Raji (cell line): ENCODE measurements around the gene GNRH2.
A peak's percentile ranks its signal among the peaks of the same experiment; 100 is the strongest.

Experiments
- POLR2A ChIP-seq: IDR thresholded peaks from 2 replicates; pipeline ENCODE4 v1.6.1; 2011; ENCODE audit warnings: low read depth, low read length, control low read depth; ENCODE audit not compliant: insufficient read depth

The GNRH2 gene

DNA sequence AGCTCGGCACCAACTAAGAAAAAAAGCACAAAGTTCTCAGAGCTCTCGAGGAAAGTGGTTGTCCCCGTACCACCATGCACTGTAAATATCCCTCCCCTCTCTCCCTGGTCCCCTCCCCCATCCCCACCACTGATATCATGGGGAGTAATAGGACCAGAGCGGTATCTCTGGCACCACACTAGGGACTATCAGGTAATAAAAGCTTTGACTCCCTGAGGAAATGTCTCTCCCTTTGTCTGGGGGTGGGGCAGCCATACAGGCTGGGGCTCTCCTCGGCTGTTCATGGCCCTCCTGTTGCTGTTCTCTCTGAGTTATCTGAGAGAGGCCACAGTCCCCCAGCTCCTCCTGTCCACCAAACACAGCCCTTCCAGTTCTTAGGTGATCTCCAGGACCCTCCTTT is 5.0 kb upstream of the GNRH2 start:
- TF ChIP-seq POLR2A, result no peak

DNA sequence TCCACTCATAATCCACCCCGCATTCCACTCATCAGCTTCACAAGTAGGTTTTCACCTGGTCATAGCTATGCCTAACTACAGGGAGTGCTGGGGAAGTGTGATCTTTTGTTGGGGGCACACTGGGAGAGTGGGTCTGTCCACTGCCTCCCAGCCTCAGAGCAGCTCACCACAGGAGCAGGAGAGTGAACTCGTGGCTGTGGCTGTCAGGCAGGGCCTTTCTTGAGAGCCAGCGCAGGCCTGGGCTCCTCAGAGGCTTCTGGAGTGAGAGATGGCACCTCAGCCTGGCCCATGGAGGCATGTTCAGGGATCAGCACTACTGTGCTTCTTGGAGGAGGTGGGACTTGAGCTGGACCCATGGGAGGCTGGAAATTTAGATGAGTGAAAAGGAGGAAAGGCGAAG is 4.0 kb upstream of the GNRH2 start:
- TF ChIP-seq POLR2A, result no peak

DNA sequence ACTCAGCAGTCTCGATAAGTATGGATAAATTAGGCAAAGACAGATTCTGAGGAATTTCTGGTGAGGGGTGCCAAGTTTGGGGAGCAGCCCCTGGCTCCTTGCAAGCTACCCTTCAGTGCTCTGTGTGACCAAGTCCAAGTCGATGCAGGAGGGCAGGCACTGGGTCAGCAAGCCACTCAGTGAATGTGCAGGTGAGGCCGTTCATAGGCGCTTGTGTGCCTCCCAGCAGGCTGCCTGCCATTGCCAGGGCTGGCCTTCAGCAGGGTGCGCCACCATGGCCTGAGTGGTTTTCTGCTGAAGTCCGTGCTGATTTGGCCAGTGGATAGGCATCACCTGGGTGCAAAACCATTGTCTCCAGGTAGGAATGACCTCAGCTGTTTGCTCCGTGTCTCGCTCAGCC is 3.3 kb upstream of the GNRH2 start:
- no peak for TF ChIP-seq POLR2A

DNA sequence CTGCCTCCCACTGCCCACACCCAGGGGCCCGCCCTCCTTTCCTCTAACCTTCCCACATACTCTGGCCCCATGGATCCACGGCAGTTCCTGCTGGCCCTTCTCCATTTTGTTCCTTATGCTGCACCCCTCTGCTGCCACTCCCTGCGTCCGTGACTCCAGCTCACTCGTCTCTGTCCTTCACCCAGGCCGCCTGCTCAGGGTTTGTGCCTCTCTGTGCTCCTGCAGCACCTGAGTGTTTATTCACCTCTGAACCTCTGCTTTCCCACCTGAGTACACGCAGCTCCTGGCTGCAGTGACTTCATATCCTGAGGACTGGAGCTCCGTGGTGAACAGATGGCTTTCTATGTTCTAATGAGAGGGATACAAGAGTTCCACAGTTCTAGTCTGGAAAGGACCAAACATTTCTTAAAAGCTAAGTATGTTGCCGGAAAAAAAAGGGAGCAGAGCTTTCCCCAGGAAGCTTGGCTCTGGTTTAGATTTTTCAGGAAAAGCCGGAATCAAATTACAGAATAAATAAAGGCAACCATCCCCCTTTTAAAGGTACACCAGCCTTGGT is 1.5 kb upstream of the GNRH2 start:
- no peak for TF ChIP-seq POLR2A

DNA sequence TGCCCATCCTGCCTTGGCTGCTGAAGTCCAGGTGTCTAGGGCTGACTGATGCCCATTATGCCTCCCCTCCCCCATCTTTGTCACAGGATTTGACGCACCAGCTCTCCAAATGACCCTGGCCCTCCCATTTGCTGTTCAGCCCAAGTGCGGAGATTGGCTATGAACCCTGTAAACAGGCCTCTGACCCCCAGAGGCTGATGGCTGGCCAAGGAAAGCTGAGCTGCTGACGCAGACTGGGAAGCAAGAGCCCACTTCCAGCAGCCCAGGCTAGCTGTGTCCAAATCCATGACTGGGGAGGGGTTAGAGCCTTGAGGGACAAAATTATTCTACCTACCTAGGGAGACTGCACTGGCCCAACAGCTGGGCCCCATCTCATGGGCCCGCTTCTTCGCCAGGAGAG is 797 bp upstream of the GNRH2 start:
- TF ChIP-seq POLR2A, result no peak

DNA sequence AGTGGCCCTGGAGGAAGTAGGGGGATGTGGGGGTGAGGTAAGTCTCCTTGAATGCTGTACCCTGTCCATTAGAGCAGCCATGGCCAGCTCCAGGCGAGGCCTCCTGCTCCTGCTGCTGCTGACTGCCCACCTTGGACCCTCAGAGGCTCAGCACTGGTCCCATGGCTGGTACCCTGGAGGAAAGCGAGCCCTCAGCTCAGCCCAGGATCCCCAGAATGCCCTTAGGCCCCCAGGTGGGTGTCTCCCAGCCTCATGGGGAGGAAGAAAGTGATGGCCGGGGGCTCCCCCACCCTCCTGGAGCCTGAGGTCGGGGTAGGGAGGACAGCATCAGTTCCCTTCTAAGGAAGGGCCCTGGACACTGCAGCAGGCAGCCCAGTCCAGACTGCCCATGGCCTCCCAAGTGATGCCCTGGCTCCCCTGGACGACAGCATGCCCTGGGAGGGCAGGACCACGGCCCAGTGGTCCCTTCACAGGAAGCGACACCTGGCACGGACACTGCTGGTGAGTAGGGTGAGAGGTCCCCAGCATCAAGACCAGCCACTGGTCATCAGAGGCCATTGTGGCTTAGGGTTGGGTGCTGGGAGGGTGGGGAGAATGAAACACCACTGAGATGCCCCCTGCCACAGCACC is 1.0 kb downstream of the GNRH2 start:
- TF ChIP-seq POLR2A, result no peak

DNA sequence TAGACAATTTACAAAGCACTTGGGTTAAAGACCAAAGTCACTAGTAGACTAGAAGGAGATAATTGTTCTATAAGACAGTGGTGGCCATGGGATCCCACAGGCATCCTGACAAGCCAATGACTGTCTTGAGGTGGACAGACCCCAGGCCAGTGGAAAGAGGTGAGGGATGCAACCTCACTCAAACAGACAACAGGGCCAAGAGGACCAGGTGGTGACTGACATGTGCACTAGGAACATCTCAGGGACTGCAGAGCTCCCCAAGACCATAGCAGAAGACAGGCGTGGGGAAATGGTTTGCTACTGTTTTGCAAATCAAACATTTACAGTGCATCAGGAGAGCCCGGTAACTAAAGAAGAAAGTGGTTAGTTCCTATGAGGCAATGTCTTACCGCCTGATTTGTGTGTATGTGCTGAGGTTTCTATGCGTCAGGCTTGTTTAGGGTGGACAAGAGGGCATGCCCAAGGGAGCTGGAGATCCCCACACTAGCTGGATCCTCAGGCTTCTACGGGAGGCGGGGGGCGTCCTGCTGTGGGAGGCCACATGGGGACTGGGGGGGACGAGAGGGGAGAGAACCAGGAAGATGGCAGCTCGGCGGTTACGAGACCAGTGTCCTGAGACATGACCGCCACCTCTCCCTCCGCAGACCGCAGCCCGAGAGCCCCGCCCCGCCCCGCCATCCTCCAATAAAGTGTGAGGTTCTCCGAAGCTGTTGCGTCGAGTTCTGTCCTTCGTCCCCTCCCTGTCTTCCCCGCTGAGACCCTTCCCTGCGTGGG is 1.8 kb downstream of the GNRH2 start:
- TF ChIP-seq POLR2A, result no peak

DNA sequence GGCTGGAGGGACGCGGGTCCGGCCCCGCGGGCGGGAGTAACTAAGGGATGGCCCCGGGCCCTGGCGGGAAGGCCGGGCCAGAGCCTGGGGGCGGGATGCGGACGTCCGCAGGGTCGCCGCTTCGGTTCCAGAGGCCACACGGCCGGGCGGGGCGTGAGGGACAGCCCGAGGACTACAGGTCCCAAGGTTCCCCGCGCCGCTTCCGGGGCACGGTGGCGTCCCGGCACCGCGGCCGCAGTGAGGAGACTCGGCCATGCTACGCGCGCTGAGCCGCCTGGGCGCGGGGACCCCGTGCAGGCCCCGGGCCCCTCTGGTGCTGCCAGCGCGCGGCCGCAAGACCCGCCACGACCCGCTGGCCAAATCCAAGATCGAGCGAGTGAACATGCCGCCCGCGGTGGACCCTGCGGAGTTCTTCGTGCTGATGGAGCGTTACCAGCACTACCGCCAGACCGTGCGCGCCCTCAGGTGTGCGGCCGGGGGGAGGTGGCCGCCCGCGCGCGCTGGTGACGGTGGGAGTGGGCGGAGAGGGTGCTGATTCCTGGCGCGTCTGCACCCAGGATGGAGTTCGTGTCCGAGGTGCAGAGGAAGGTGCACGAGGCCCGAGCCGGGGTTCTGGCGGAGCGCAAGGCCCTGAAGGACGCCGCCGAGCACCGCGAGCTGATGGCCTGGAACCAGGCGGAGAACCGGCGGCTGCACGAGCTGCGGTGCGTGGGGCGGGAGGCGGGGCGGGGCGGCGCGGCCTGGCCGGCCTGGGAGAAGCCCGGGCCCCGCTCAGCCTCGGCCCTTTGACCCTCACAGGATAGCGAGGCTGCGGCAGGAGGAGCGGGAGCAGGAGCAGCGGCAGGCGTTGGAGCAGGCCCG is 2.6 kb downstream of the GNRH2 start, which contains the start of gene MRPS26:
Gene MRPS26, plus strand, starts transcription at position 237 of the 861 bp plus-strand sequence. Its CDS starts 17 bp downstream, at position 254.
- peak; percentile 85 for TF ChIP-seq POLR2A

DNA sequence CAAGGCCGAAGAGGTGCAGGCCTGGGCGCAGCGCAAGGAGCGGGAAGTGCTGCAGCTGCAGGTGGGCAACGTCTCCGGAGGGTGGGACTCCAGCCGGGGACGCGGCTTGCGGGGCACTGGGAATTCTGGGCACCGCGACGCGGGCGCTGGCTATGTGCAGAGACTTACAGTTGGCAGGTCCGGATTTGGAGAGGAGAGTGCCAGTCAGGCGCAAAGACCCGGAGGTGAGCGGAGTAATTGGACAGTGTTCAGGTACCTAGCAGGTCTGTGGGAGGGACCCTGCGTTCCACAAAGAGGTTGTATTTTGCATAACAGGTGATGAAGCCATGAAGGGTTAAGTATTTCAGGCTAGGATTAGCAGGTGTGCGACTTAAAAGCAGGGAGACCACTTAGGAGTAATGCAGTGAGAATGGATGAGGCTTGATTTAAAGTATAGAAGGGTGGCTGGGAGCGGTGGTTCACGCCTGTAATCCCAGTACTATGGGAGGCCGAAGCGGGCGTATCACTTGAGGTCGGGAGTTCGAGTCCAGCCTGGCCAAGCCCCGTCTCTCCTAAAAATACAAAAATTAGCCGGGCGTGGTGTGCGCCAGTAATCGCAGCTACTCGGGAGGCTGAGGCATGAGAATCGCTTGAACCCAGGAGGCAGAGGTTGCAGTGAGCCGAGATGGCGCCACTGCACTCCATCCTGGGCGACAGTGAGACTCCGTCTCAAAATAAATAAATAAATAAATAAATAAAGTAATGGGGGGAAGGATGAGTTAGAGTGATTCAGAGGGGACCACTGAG is 3.4 kb downstream of the GNRH2 start:
- no peak for TF ChIP-seq POLR2A

DNA sequence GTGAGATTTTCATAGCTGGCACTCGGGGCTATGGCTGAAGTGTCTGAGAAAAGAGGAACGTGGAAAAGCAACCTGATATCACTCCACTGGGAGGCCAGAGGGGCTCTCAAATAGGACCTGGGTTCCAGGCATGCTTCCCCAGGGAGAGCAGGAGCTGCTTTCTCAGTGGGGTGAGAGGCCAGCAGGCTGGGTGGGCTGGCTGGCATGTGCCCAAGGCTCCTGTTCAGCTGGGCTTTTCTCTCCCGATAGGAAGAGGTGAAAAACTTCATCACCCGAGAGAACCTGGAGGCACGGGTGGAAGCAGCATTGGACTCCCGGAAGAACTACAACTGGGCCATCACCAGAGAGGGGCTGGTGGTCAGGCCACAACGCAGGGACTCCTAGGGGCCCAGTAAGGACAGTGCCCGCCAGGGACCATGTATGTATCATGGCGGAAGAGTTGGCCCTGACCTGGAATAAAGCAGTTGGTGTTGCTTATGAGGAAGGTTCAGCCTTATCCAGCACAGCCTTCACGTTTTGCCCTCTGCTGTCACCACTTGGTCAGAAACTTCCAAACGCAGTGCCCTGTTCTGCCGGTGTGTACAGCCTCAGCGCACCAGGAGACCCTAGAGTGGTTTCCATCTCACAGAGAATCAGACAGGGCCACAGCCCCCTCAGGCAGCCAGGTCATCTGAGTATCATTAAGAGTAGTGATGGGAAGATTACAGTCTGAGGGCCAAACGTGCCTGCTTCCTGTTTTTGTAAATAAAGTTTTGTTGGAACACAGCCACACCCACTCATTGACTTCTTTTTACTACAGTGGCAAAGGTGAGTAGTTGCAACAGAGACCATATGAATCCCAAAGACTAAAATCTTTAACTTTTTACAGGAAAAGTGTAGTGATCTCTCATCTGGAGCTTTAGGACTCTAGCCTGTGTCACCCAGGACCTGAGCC is 4.3 kb downstream of the GNRH2 start:
- no peak for TF ChIP-seq POLR2A

DNA sequence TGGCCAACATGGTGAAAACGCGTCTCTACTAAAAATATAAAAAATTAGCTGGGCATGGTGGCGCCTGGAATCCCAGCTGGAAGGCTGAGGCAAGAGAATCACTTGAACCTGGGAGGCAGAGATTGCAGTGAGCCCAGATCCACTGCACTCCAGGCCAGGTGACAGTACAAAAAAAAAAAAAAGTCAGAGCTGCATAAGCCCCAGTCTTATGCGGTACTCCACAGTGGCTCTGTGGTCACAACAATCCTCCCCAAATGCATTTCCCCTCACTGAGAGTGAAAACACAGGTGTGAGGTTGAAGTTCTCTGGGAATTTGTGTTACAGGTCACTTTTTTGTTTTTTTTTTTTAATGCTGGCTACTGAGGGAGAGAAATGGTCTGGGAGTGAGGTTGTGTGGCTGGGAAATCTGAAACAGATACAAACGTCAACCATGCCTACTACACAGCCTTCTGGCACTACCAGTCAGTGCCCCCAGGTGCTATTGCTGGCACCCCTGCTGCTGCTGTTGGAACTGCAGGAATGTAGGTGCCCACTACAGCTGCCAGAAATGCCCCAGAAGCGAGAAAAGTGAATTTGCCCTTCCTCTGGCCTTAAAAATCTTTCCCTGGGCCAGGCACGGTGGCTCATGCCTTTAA is 8.1 kb downstream of the GNRH2 start:
- no peak for TF ChIP-seq POLR2A

DNA sequence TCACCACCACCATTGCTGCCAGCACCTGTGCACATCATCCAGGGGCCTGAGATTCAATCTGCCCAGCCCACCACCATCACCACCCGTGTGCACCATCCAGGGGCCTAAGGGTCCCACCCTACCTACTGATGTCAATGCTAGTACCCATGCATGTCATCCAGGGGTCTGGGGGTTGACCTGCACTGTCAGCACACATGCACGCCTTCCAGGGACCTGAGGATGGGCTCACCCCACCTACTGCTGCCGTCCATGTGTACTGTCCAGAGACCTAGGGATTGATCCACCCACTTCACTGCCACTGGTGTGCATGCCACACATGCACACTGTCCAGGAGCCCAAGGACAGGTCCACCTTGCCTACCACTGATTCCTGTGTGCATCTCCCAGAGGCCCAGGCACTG is 16.1 kb downstream of the GNRH2 start:
- no peak for TF ChIP-seq POLR2A
